IMR-90 (cell line): ENCODE data around the gene RTN4RL2. TPM values are rescaled to one million over a fixed set of nuclear protein-coding genes. Genes with fewer than 3 reads are reported as not detected.

ENCODE experiments used
- ATAC-seq: fragments of 200-7000 bp; cut with Tn5 transposase; 2 replicates; pipeline ENCODE4 v1.9.1; 2020; ENCODE audit warnings: low read depth, mild to moderate bottlenecking, moderate library complexity
- BruUV-seq: library from RNA; stranded (reverse); fragments of 400-500 nt; replicated peaks from 2 replicates; lab custom pipeline; 2021; lab: Mats Ljungman, UMichigan
- CTCF ChIA-PET: fragments of 300-600 bp; formaldehyde crosslinking; extraction: SDS; loops from one replicate; lab custom pipeline; 2021; ENCODE audit warnings: antibody characterized with exemption; lab: Yijun Ruan, JAX
- POLR2A ChIA-PET: fragments of 300-600 bp; sonication (Branson Sonifier 250); formaldehyde crosslinking; loops from one replicate; lab custom pipeline; 2022; ENCODE audit warnings: antibody characterized with exemption; ENCODE audit not compliant: unreplicated experiment; lab: Charles Lee
- DNase-seq: peaks from one replicate; pipeline ENCODE4 v3.0.0; 2013
- H2AFZ ChIP-seq: replicated peaks from 2 replicates; pipeline ENCODE3; 2013; ENCODE audit warnings: low read length, mild to moderate bottlenecking; ENCODE audit not compliant: poor library complexity
- H2AK5ac ChIP-seq: 2 replicates; pipeline ENCODE4 v1.6.1; 2013; ENCODE audit warnings: low read depth, low read length, inconsistent platforms
- H2AK9ac ChIP-seq: replicated peaks from 2 replicates; pipeline ENCODE3; 2013; ENCODE audit warnings: mild to moderate bottlenecking, low read depth, low read length, moderate library complexity; ENCODE audit not compliant: poor library complexity
- H2BK120ac ChIP-seq: 2 replicates; pipeline ENCODE4 v1.6.1; 2013; ENCODE audit warnings: low read depth, low read length, inconsistent platforms
- H2BK15ac ChIP-seq: 3 replicates; pipeline ENCODE4 v1.6.1; 2013; ENCODE audit warnings: low read depth, low read length, inconsistent platforms
- H2BK20ac ChIP-seq: 2 replicates; pipeline ENCODE4 v1.6.1; 2013; ENCODE audit warnings: low read depth, mild to moderate bottlenecking, inconsistent platforms, low read length, moderate library complexity
- H2BK5ac ChIP-seq: 2 replicates; pipeline ENCODE4 v1.6.1; 2013; ENCODE audit warnings: mild to moderate bottlenecking, low read depth, low read length, inconsistent platforms; ENCODE audit not compliant: poor library complexity, severe bottlenecking
- H3K14ac ChIP-seq: replicated peaks from 2 replicates; pipeline ENCODE4 v1.6.1; 2013; ENCODE audit warnings: low read depth, low read length, inconsistent platforms
- H3K18ac ChIP-seq: 2 replicates; pipeline ENCODE4 v1.6.1; 2013; ENCODE audit warnings: low read depth, low read length, control low read depth
- H3K23ac ChIP-seq: 2 replicates; pipeline ENCODE4 v1.6.1; 2013; ENCODE audit warnings: low read depth, low read length, inconsistent platforms
- H3K27ac ChIP-seq: 2 replicates; pipeline ENCODE4 v1.5.1; 2013; ENCODE audit warnings: mild to moderate bottlenecking, control low read depth, low read length; ENCODE audit not compliant: insufficient read depth
- H3K27me3 ChIP-seq: 2 replicates; pipeline ENCODE4 v1.6.1; 2013; ENCODE audit warnings: low read length; ENCODE audit not compliant: control insufficient read depth, insufficient read depth
- H3K36me3 ChIP-seq: 2 replicates; pipeline ENCODE4 v1.6.1; 2013; ENCODE audit warnings: low read length, mixed read lengths; ENCODE audit not compliant: control insufficient read depth, insufficient read depth
- H3K4ac ChIP-seq: 2 replicates; pipeline ENCODE4 v1.6.1; 2013; ENCODE audit warnings: low read depth, low read length, inconsistent platforms
- H3K4me1 ChIP-seq: 2 replicates; pipeline ENCODE4 v1.6.1; 2013; ENCODE audit warnings: low read length, mixed read lengths; ENCODE audit not compliant: control insufficient read depth, insufficient read depth
- H3K4me2 ChIP-seq: 2 replicates; pipeline ENCODE4 v1.6.1; 2013; ENCODE audit warnings: low read depth, mild to moderate bottlenecking, control low read depth, low read length, moderate library complexity
- H3K4me3 ChIP-seq: 2 replicates; pipeline ENCODE4 v1.5.1; 2013; ENCODE audit warnings: low read depth, mild to moderate bottlenecking, control low read depth, low read length, moderate library complexity; ENCODE audit not compliant: insufficient read depth
- H3K56ac ChIP-seq: 2 replicates; pipeline ENCODE4 v1.6.1; 2013; ENCODE audit warnings: low read length, inconsistent platforms; ENCODE audit not compliant: insufficient read depth; ENCODE audit errors: extremely low read depth
- H3K79me1 ChIP-seq, 2 experiments: 2 replicates each; pipeline ENCODE4 v1.6.1; 2013; ENCODE audit warnings: low read length in 2 of 2, inconsistent platforms in 1 of 2, low read depth in 1 of 2
- H3K9ac ChIP-seq: 2 replicates; pipeline ENCODE4 v1.6.1; 2013; ENCODE audit warnings: low read depth, low read length, control low read depth
- H3K9me1 ChIP-seq: 2 replicates; pipeline ENCODE4 v1.6.1; 2013; ENCODE audit warnings: low read length, inconsistent platforms; ENCODE audit not compliant: insufficient read depth
- H3K9me3 ChIP-seq: 2 replicates; pipeline ENCODE4 v1.6.1; 2013; ENCODE audit warnings: low read length; ENCODE audit not compliant: control insufficient read depth, insufficient read depth
- H4K20me1 ChIP-seq: 2 replicates; pipeline ENCODE4 v1.6.1; 2013; ENCODE audit warnings: low read length, inconsistent platforms; ENCODE audit not compliant: insufficient read depth
- H4K5ac ChIP-seq: 2 replicates; pipeline ENCODE4 v1.6.1; 2013; ENCODE audit warnings: mild to moderate bottlenecking, low read depth, low read length, control low read depth
- H4K8ac ChIP-seq, 2 experiments: 2 replicates each; pipeline ENCODE4 v1.6.1; 2013; ENCODE audit warnings: low read depth in 2 of 2, low read length in 2 of 2, control low read depth in 1 of 2, inconsistent platforms in 1 of 2
- H4K91ac ChIP-seq: 2 replicates; pipeline ENCODE4 v1.6.1; 2013; ENCODE audit warnings: low read depth, low read length, inconsistent platforms; ENCODE audit not compliant: insufficient read depth
- FOS ChIP-seq: fragments of 150-350 bp; IDR thresholded peaks from 2 replicates; pipeline ENCODE4 v1.6.1; 2016; ENCODE audit warnings: low read depth, low read length
- MAFK ChIP-seq: IDR thresholded peaks from 2 replicates; pipeline ENCODE4 v1.6.1; 2012; ENCODE audit warnings: low read depth, low read length, improper control_type of control experiment
- MXI1 ChIP-seq: IDR thresholded peaks from 2 replicates; pipeline ENCODE4 v1.6.1; 2012; ENCODE audit warnings: low read depth, mild to moderate bottlenecking, low read length, moderate library complexity, borderline replicate concordance
- WGBS, 2 experiments: methylation state at CpG; one replicate each; pipeline versions ENCODE4 v1.1.5 to v1.1.7; 2013; ENCODE audit warnings: missing lambda C conversion rate in 2 of 2; ENCODE audit not compliant: insufficient read length in 1 of 2; ENCODE audit errors: extremely low coverage in 2 of 2; 5-methylcytosine and 5-hydroxymethylcytosine counted together
- dilution Hi-C: fragments of 300-500 bp; cut with HindIII; formaldehyde crosslinking; loops from one replicate; pipeline ENCODE4 v1.14.3; 2018; ENCODE audit warnings: low sequenced_read_pairs; ENCODE audit not compliant: unreplicated experiment
- in situ Hi-C: fragments of 300-500 bp; cut with MboI; formaldehyde crosslinking; loops from 3 replicates; pipeline ENCODE4 v1.14.3; 2019; ENCODE audit warnings: low sequenced_read_pairs, inconsistent platforms, mixed read lengths
- intact Hi-C: fragments of 100-400 bp; cut with micrococcal nuclease; formaldehyde crosslinking; loops from 2 replicates; pipeline ENCODE4 v1.10.0; 2022
- polyA plus RNA-seq, 3 experiments: library from polyadenylated mRNA; depleted of rRNA; stranded (reverse); fragments of >200 nt; gene quantifications; 2 replicates each; pipeline ENCODE4 v1.2.3, GENCODE V29; 2012; ENCODE audit warnings: low replicate concordance in 1 of 3
- total RNA-seq: library from RNA; depleted of rRNA; stranded (reverse); fragments of >200 nt; gene quantifications from 2 replicates; pipeline ENCODE4 v1.2.3, GENCODE V29; 2012

The RTN4RL2 gene
- total and polyA plus RNA-seq, 2 of the 4 experiments (the other 2 are of a cell fraction): 1.5 TPM; not detected in 1

DNA sequence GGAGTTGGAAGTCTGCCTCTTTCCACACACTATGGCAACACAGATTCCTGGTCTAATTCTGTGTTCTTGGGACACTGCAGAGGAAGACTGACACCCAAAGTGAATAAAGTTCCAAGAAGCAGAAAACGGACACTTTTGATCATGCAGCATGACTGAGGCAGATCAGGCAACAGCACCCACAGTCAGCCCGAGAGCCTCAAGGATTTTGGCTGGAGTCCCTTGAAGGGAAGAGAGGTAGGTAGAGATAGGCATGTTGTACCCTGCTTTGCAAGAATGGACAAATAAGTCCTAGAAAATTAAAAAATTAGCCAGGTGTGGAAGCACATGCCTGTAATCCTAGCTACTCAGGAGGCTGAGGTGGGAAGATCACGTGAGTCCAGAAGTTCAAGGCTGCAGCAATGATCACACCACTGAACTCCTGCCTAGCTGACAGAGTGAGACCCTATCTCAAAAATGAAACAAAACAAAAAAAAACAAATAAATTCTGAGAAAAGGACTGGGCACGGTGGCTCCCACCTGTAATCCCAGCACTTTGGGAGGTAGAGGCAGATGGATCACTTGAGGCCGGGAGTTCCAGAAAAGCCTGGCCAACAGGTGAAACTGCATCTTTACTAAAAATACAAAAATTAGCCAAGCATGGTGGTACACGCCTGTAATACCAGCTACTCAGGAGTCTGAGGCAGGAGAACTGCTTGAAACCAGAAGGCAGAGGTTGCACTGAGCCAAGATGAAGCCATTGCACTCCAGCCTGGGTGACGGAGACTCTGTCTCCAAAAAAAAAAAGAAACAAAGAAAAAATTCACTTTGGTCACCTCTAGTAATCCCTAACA, 48.2 kb downstream of the RTN4RL2 start:
- Histone ChIP-seq H2AK9ac (no peak overlapping the region), H4K5ac (no peak overlapping the region), H3K4me1 (no peaks in the 10 kb centered on the region; the same call in 1 of the 2 replicates), H3K27me3 (no peaks in the 10 kb centered on the region), H2AFZ (no peak overlapping the region), H4K91ac (no peak overlapping the region), H3K4me2 (no peak overlapping the region), H3K56ac (no peak overlapping the region), H3K18ac (no peak overlapping the region), H3K79me1 (peaks cover 2 to 16% of the 10 kb centered on the region in 2 experiments), H2AK5ac (no peak overlapping the region), H3K14ac (no peak overlapping the region), H3K9ac (no peak overlapping the region), H3K23ac (no peak overlapping the region), H3K36me3 (peaks cover 15% of the 10 kb centered on the region; the same call in 1 of the 2 replicates), H3K4ac (no peak overlapping the region), H2BK120ac (no peak overlapping the region), H3K27ac (no peak overlapping the region), H4K8ac (no peak overlapping the region), H3K4me3 (no peak overlapping the region), H4K20me1 (0 out of 2 replicates have a peak, but pooled peaks cover under 1% of the 10 kb centered on the region), H2BK15ac (no peak overlapping the region), H2BK5ac (no peak overlapping the region), H2BK20ac (no peak overlapping the region), H3K9me1 (no peaks in the 10 kb centered on the region; the same call in 1 of the 2 replicates), H3K9me3 (no peaks in the 10 kb centered on the region)
- 100% methylated on average over 2 of the region's 7 CpGs; no CpG with 5 or more reads in 1 of the 2 experiments for WGBS, 2 experiments
- dilution Hi-C loops (no loop called here), intact Hi-C loops (no loop called here), in situ Hi-C loops (loop anchor here (25.0 kb wide), 1 partner anchor 671 kb away; no protein-coding TSS in a partner anchor)
- ChIA-PET CTCF (interaction anchor here (3.1 kb wide), 1 partner anchor 15 kb away, joined by 12 read pairs; no protein-coding TSS in a partner anchor), POLR2A (no interaction called here)
- no peak for TF ChIP-seq FOS
- no peak for TF ChIP-seq MXI1
- TF ChIP-seq MAFK: no peak
- BruUV-seq: no TSS peak
- DNase-seq: no peak
- no peak for ATAC-seq
